GM21515 (cell line): ENCODE data around the gene ZNF284.
A peak's percentile ranks its signal among the peaks of the same experiment; 100 is the strongest.
"Not testable (repeated sequence)": the region's sequence is repeated elsewhere in the genome, so short reads cannot be mapped to it uniquely, and the experiment has no call there.

ENCODE experiments used
- ATAC-seq: cut with Tn5 transposase; IDR thresholded peaks from one replicate; pipeline ENCODE4 v1.9.1; 2021; ENCODE audit not compliant: unreplicated experiment

The ZNF284 gene

DNA sequence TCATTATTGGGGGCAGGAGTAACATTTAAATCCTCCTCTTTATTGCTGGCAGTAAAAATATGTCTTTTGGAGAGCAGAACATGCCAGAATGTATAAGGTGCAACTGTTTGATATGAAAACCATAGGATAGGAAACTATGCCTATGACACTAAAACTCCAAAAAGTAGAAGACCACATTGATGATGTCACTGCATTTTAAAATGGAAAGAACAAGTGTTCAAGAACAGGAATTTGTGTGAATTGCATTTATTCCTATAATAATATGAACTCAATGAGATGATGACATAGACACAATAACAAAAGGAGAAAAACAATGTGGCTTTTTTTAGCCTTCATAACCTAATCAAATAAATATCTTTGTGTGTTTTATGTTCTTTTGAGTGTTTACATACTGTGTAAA is 37.5 kb downstream of the ZNF284 start:
- ATAC-seq: no peak

DNA sequence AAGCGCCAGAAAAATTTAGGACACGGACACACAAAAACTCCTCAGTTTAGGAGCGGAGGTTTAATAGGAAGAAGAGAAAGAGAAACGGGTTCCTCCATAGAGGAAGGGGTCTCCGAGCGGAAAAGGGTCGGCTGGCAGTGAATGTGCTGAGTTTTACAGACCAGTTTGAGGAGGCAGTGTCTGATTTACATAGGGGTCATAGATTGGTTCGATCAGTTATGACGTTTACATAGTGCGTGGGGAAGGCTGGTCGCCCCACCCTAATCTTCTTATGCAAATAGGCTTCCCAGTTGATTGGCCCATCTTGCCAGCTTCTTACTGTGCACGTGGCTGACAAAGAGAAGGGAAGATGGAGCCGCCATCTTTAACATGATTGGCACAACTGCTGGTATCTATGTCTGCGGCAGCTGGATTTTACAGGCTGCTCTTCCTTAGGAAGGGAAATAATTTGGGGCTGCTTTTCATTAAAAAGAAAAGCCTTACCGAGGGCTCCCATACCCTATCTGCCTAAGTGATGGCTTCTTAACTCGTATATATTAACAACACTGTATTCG is 40.0 kb downstream of the ZNF284 start:
- no peak for ATAC-seq

DNA sequence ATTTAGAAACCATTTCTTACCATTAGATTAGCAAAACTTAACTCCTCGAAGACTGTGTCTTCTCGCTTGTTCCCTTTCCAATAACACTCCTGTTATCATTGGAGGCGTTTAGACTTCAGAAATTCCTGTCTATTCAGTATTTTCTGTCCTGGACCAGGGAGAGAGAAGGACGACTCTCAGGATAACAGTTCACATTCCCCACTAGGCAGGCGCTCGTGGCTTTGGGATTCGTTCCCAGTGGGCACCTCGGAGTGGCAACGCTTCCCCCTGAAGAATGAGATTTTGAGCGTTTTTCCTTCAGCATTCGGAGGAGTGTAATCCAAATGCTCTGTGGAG is 40.8 kb downstream of the ZNF284 start:
- no peak for ATAC-seq

DNA sequence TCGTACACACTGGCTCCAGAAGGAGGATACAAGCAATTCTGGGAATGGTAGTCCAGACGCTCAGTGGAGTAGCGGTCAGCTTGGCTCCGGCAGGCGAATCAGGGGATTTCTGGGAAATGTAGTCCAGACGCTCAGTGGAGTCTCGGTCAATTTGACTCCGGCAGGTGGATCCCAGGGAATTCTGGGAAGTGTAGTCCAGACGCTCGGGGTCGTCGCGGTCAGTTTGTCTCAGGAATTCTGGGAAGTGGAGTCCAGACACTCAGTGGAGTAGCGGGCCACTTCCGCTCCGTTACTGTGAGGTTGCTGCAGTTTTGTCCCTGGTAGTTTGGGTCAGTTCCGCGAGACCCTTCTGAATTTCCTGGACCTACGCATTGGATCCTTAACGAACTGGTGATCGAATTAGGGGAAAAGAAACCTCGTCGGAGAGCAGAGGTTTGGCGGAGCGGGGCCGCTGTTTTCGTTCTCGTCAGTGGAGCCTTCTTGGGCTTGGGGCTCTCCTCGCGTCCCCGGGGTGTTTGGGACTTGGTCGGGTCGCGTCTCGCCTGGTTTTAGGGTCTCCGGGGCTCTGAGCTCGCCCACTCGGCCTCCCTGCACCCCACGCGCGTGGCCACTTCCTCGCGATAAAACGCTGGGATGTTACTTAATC is 41.3 kb downstream of the ZNF284 start, which contains the start of gene ZNF225:
TSS of gene ZNF225 (plus strand) at position 262 of the 646 bp plus-strand sequence. CDS start 2,429 bp downstream, outside the sequence.
- ATAC-seq: peak; percentile 90

DNA sequence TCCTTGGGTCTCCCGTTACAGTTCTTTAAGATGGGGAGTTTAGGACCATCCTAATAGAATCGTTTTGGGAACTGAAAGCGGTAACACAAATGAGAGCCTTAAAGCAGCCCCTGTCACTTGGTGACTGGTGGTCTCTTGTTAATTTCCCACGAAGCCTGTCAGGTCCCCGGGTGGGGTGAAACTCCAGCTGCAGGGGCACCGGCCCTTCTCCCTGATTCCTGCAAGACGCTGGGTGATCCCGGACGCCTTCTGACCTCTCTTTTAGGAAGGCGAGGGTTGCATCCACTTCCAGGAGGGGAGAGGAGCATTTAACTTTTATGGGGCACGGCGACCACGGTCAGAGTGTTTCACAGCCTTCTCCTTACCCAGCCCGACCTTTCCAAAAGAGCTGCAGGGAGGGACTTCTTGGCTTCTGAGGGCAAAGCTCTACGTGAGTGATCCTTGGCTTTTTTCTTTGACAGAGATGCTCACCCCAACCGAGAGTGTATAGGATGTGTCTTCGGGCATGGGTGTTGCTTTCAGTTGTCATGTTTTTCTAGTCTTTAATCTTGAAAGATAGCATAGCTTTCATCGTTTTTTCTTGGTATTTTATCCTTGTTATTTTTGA is 41.9 kb downstream of the ZNF284 start:
- ATAC-seq: peak; percentile 22

DNA sequence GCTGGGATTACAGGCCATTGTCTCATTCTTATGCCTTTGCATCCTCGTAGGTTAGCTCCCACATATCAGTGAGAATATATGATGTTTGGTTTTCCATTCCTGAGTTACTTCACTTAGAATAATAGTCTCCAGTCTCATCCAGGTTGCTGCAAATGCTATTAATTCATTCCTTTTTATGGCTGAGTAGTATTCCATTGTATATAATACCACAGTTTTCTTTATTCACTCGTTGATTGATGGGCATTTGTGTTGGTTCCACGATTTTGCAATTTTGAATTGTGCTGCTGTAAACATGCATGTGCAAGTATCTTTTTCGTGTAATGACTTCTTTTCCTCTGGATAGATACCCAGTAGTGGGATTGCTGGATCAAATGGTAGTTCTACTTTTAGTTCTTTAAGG is 49.2 kb downstream of the ZNF284 start:
- ATAC-seq: not testable (repeated sequence)

DNA sequence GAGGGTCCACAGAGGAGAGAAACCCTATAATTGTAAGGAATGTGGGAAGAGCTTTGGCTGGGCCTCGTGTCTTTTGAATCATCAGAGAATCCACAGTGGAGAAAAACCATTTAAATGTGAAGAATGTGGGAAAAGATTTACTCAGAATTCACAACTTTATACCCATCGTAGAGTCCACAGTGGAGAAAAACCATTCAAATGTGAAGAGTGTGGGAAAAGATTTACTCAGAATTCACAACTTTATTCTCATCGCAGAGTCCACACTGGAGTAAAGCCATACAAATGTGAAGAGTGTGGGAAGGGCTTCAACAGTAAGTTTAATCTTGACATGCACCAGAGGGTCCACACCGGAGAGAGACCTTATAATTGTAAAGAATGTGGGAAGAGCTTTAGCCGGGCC is 60.0 kb downstream of the ZNF284 start:
- no peak for ATAC-seq
